NCI-H1105 treated with DMSO at 0.1 percent for 48 hours (cell line): ENCODE measurements around the gene PALMD.
A peak's percentile ranks its signal among the peaks of the same experiment; 100 is the strongest.

Experiments
- DNase-seq: peaks from one replicate; lab custom pipeline; 2025; lab: John Stamatoyannopoulos, UW

PALMD gene

GRCh38 chr1:99634971-99635624, 10.8 kb upstream of the PALMD start:
- no peak for DNase-seq

GRCh38 chr1:99635664-99636063, 10.2 kb upstream of the PALMD start:
- DNase-seq: no peak

- no peak for DNase-seq
Measured at GRCh38 chr1:99636647-99637175, 9.2 kb upstream of the PALMD start.

GRCh38 chr1:99638853-99639252, 7.1 kb upstream of the PALMD start:
- no peak for DNase-seq

- DNase-seq: no peak
Measured at GRCh38 chr1:99639408-99639807, 6.5 kb upstream of the PALMD start.

GRCh38 chr1:99639945-99640344, 6.0 kb upstream of the PALMD start:
- DNase-seq: no peak

- DNase-seq: no peak
Measured at GRCh38 chr1:99640672-99641071, 5.2 kb upstream of the PALMD start.

- DNase-seq: no peak
Measured at GRCh38 chr1:99641558-99641957, 4.4 kb upstream of the PALMD start.

- DNase-seq: no peak
Measured at GRCh38 chr1:99642053-99642452, 3.9 kb upstream of the PALMD start.

GRCh38 chr1:99643021-99643779, 2.7 kb upstream of the PALMD start:
- DNase-seq: no peak

GRCh38 chr1:99644279-99645004, 1.5 kb upstream of the PALMD start:
- DNase-seq: peak; percentile 54

- DNase-seq: no peak
Measured at GRCh38 chr1:99645203-99645602, 710 bp upstream of the PALMD start.

- DNase-seq: no peak
Measured at GRCh38 chr1:99646868-99647267, 955 bp downstream of the PALMD start.

- DNase-seq: peak; percentile 21
Measured at GRCh38 chr1:99647490-99647889, 1.6 kb downstream of the PALMD start.

- DNase-seq: peak; percentile 25
Measured at GRCh38 chr1:99648107-99648506, 2.2 kb downstream of the PALMD start.

- peak; percentile 44 for DNase-seq
Measured at GRCh38 chr1:99650030-99650429, 4.1 kb downstream of the PALMD start.

GRCh38 chr1:99650773-99651437, 5.0 kb downstream of the PALMD start:
- no peak for DNase-seq

- DNase-seq: no peak
Measured at GRCh38 chr1:99652881-99653281, 7.0 kb downstream of the PALMD start.

- no peak for DNase-seq
Measured at GRCh38 chr1:99655376-99655775, 9.5 kb downstream of the PALMD start.

GRCh38 chr1:99656701-99657100, 10.8 kb downstream of the PALMD start:
- no peak for DNase-seq

GRCh38 chr1:99657213-99658030, 11.5 kb downstream of the PALMD start:
- DNase-seq: no peak

GRCh38 chr1:99658031-99658290, 12.0 kb downstream of the PALMD start:
- DNase-seq: no peak
